Gastroesophageal sphincter (tissue), 3 donors: ENCODE results near the gene FAM219A.

Source experiments
- CTCF ChIP-seq, 4 experiments: fragments of 200-600 bp in 2 of 4; fragments of 450-650 bp in 2 of 4; sonication (generic) in 1 of 4; IDR thresholded peaks; one replicate each; pipeline ENCODE4 v1.5.1; 2017 to 2019; ENCODE audit warnings: antibody characterized with exemption in 4 of 4, mild to moderate bottlenecking in 2 of 4, moderate library complexity in 2 of 4
- EP300 ChIP-seq: sonication (generic); formaldehyde crosslinking; IDR thresholded peaks from one replicate; pipeline ENCODE4 v1.6.1; 2017; ENCODE audit warnings: antibody characterized with exemption, mild to moderate bottlenecking
- POLR2A ChIP-seq, 2 donors: fragments of 450-650 bp; IDR thresholded peaks; one replicate each; pipeline ENCODE4 v1.6.1; 2017; ENCODE audit warnings: antibody characterized with exemption in 2 of 2, mild to moderate bottlenecking in 2 of 2, moderate library complexity in 1 of 2
- POLR2AphosphoS5 ChIP-seq: sonication (generic); formaldehyde crosslinking; IDR thresholded peaks from one replicate; pipeline ENCODE4 v1.6.1; 2017; ENCODE audit warnings: antibody characterized with exemption

- no peak for TF ChIP-seq CTCF (IDR thresholded peaks at IDR 0.05)
- no peak for TF ChIP-seq POLR2AphosphoS5
- TF ChIP-seq EP300: no peak
- no peak for TF ChIP-seq POLR2A (IDR thresholded peaks at IDR 0.05)
These were observed 52.2 kb downstream of the FAM219A start for GRCh38 chr9:34406219-34406618.
